Thoracic aorta (tissue), 2 donors: ENCODE measurements around the gene DLEU7. TPM values are rescaled to one million over a fixed set of nuclear protein-coding genes. Genes with fewer than 3 reads are reported as not detected.

Experiments
- ATAC-seq: fragments of 150-250 bp; one replicate; pipeline ENCODE4 v1.8.0; 2017; ENCODE audit warnings: low read depth; ENCODE audit not compliant: insufficient number of reproducible peaks, low FRiP score
- DNase-seq: peaks from one replicate; pipeline ENCODE4 v3.0.0-alpha.2; 2020; ENCODE audit warnings: low spot score
- H3K27ac ChIP-seq, 2 donors: fragments of 200-600 bp; sonication (generic); 1 replicate in 1 of 2; 2 replicates in 1 of 2; pipeline ENCODE4 v1.5.1; 2016; ENCODE audit warnings: mild to moderate bottlenecking in 2 of 2, moderate library complexity in 2 of 2
- H3K27me3 ChIP-seq: fragments of 200-600 bp; sonication (generic); replicated peaks from 2 replicates; pipeline ENCODE4 v1.6.0; 2016; ENCODE audit warnings: mild to moderate bottlenecking; ENCODE audit not compliant: insufficient read depth
- H3K36me3 ChIP-seq: fragments of 200-600 bp; sonication (generic); one replicate; pipeline ENCODE4 v1.5.1; 2016
- H3K4me1 ChIP-seq, 2 donors: fragments of 200-600 bp; sonication (generic); 1 replicate in 1 of 2; 2 replicates in 1 of 2; pipeline versions ENCODE4 v1.5.1 to v1.6.0; 2016; ENCODE audit warnings: low read depth in 2 of 2, mild to moderate bottlenecking in 1 of 2; ENCODE audit not compliant: control insufficient read depth in 1 of 2
- H3K4me3 ChIP-seq: fragments of 200-600 bp; sonication (generic); 2 replicates; pipeline ENCODE4 v1.5.1; 2016; ENCODE audit warnings: mild to moderate bottlenecking
- H3K9me3 ChIP-seq: fragments of 200-600 bp; sonication (generic); 2 replicates; pipeline ENCODE4 v1.5.1; 2016
- total RNA-seq, 2 donors: library from RNA; depleted of rRNA; stranded (reverse); fragments of >200 nt; gene quantifications; one replicate each; pipeline versions ENCODE4 v1.1.0 to v1.2.3, GENCODE V29; 2016
- TF ChIP-seq, protein P1 (sequence below): fragments of 200-600 bp; sonication (generic); IDR thresholded peaks from one replicate; pipeline ENCODE4 v1.5.1; 2019; ENCODE audit warnings: antibody characterized with exemption

The DLEU7 gene
- total RNA-seq, 2 donors from 2014 or later: 0.14 TPM; not detected in 1

DNA sequence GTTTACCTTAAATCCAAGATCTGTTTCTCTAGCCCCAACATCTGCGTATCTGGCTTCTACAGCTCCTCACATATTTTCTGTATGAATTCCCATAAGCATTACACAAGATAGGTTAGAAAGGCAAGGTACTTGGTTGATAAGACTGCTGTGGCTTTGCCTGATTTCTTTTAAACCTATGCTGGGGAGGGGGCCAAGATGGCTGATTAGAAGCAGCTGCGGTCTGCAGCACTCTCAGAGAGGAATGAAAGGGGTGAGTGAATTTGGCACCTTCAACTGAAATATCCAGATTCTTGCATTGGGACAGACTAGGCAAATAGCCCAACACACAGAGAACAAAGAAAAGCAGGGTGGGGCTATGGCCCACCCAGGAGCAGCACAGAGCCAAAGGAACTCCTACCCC, 12.2 kb upstream of the DLEU7 start:
- H3K27me3 ChIP-seq: no peaks in the 10 kb centered on the region
- TF ChIP-seq, protein P1, sequence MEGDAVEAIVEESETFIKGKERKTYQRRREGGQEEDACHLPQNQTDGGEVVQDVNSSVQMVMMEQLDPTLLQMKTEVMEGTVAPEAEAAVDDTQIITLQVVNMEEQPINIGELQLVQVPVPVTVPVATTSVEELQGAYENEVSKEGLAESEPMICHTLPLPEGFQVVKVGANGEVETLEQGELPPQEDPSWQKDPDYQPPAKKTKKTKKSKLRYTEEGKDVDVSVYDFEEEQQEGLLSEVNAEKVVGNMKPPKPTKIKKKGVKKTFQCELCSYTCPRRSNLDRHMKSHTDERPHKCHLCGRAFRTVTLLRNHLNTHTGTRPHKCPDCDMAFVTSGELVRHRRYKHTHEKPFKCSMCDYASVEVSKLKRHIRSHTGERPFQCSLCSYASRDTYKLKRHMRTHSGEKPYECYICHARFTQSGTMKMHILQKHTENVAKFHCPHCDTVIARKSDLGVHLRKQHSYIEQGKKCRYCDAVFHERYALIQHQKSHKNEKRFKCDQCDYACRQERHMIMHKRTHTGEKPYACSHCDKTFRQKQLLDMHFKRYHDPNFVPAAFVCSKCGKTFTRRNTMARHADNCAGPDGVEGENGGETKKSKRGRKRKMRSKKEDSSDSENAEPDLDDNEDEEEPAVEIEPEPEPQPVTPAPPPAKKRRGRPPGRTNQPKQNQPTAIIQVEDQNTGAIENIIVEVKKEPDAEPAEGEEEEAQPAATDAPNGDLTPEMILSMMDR: no peak
- H3K27ac ChIP-seq: no peak overlapping the region
- no peak overlapping the region for H3K4me3 ChIP-seq
- ATAC-seq (no peak), DNase-seq (no peak)
- no peaks in the 10 kb centered on the region for H3K36me3 ChIP-seq
- H3K9me3 ChIP-seq: peaks cover 8% of the 10 kb centered on the region
- no peaks in the 10 kb centered on the region for H3K4me1 ChIP-seq

DNA sequence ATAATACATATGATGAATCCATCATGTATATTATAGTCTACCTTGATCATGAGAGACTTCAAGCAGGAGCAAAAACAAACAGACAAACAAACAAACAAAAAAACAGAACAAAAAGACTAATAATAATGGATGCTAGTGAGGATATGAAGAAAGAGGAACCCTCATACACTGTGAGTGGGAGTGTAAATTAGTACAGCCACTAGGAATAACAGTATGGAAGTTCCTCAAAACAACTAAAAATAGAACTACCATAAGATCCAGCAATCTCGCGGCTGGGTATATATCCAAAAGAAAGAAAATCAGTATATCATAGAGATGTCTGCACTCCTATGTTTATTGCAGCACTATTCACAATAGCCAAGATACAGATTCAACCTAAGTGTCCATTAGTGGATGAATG, 7.0 kb upstream of the DLEU7 start:
- TF ChIP-seq, protein P1: no peak
- no peak overlapping the region for H3K4me3 ChIP-seq
- no peaks in the 10 kb centered on the region for H3K36me3 ChIP-seq
- ATAC-seq: no peak
- DNase-seq: no peak
- no peaks in the 10 kb centered on the region for H3K27me3 ChIP-seq
- H3K27ac ChIP-seq: no peak overlapping the region
- peaks cover 6 to 29% of the 10 kb centered on the region in 2 donors for H3K4me1 ChIP-seq
- H3K9me3 ChIP-seq: no peaks in the 10 kb centered on the region

DNA sequence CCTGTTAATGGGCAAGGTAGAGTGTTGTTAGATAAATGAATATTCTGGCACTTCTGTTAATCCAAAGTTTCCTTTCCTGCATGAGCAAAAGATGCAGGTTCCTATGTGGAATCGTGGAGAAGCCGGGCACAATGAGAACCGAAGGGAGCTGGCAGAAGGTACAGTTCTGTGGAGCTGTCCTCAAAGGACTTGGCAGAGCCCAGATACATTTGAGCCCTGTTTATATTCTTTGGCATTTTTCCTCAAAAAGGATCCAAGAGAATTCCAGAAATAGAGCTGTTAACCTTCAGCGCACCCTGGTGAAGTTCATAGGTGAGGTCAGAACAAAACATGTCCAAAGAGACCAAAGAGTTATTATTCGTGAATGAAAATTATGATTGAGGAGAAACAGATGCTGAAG, 4.0 kb upstream of the DLEU7 start:
- no peaks in the 10 kb centered on the region for H3K27me3 ChIP-seq
- H3K27ac ChIP-seq: no peak overlapping the region
- TF ChIP-seq, protein P1: no peak
- DNase-seq (no peak), ATAC-seq (no peak)
- peaks cover 12 to 56% of the 10 kb centered on the region in 2 donors for H3K4me1 ChIP-seq
- H3K9me3 ChIP-seq: no peaks in the 10 kb centered on the region
- H3K36me3 ChIP-seq: no peaks in the 10 kb centered on the region
- H3K4me3 ChIP-seq: no peak overlapping the region

DNA sequence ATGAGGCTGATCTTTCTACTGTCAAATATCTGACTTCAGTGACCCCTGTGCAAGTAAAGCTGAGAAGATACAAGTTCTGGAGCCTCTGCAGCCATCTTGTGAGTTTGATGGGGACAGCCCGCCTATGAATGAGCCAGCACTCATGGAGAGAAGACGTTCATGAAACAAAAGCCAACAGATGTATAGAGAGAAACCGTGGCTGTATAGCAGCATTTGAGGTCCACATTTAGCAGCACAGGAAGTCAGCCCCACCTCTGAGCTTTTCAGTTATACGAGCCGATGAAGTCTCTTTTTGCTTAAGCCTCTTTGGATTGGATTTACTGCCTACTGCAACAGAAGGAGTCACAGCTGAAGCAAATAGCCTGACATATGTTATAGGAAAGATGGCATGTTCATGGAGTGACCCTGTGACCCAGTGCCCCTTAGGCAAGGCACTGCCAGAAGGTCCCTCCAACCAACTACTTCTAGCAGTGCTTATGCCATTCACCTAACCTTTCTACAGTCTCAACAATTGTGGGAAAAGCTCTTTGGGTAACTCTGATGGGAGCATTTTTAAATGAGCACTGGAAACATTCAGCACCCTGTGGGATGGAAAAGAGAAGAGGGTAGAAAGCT, 3.5 kb upstream of the DLEU7 start:
- ATAC-seq (no peak), DNase-seq (no peak)
- TF ChIP-seq, protein P1: no peak
- H3K9me3 ChIP-seq: no peaks in the 10 kb centered on the region
- peaks cover 12 to 57% of the 10 kb centered on the region in 2 donors for H3K4me1 ChIP-seq
- H3K27me3 ChIP-seq: no peaks in the 10 kb centered on the region
- no peak overlapping the region for H3K27ac ChIP-seq
- no peak overlapping the region for H3K4me3 ChIP-seq
- no peaks in the 10 kb centered on the region for H3K36me3 ChIP-seq

DNA sequence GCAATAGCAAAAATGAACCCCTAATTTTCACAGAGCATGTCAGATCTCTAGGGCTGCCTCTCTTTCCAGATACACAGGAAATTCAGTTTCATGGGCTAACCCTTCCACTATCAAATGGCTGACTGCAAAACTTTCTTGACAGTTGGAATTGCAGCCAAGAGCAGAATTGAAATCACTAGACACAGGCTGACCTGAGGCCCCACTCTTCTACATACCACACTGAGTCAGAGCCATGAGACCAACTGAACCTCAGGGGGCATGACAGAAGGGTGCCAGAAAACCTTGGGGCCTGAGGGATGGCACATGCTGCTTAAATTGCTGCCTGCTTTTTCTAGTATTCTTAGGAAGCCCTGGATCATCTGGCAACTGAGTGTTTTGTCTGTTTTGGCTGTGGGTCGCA, 1.7 kb upstream of the DLEU7 start:
- peaks cover 12 to 57% of the 10 kb centered on the region in 2 donors for H3K4me1 ChIP-seq
- H3K27me3 ChIP-seq: no peaks in the 10 kb centered on the region
- TF ChIP-seq, protein P1: no peak
- no peaks in the 10 kb centered on the region for H3K36me3 ChIP-seq
- no peak overlapping the region for H3K4me3 ChIP-seq
- no peak for ATAC-seq
- no peak overlapping the region for H3K27ac ChIP-seq
- no peak for DNase-seq
- H3K9me3 ChIP-seq: no peaks in the 10 kb centered on the region
